ENCODE data around the gene APPL2.

The APPL2 gene

DNA sequence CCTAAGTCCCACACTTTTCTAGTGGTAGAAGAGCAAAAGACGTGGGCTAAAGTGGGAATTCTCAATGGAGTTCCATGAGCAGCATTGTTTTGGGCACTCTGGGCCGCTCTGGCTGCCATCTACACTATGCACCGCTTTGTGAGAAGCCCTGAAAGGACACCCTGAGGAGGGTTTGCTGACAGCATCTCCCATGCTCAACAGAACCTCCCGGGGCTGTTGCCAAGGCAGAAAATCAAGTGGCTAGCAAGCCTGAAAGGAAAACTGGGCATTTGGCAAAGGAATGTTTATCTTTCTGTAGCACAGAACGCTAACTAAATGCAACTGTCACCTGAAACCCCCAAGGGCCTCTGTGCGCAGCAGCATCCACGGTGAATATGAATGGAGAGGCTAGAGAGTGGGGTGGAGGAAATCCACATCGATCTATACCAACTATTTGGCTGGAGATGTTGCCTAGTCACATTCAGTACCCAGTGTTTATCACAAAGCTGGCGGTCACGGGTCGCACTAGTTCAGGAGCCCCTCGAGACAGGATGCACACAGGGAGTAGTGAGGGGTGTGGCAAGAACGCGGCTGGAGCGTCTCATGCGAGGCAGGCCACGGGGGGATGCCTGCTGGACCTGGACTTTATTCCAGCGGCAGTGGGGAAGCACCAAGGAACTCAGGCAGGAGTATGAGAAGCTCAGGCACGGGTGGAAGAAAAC is 14.2 kb downstream of the APPL2 start:
- no peak for DNase-seq

GRCh38 chr12:105220929-105221290 is 15.1 kb downstream of the APPL2 start:
- DNase-seq, result no peak

DNA sequence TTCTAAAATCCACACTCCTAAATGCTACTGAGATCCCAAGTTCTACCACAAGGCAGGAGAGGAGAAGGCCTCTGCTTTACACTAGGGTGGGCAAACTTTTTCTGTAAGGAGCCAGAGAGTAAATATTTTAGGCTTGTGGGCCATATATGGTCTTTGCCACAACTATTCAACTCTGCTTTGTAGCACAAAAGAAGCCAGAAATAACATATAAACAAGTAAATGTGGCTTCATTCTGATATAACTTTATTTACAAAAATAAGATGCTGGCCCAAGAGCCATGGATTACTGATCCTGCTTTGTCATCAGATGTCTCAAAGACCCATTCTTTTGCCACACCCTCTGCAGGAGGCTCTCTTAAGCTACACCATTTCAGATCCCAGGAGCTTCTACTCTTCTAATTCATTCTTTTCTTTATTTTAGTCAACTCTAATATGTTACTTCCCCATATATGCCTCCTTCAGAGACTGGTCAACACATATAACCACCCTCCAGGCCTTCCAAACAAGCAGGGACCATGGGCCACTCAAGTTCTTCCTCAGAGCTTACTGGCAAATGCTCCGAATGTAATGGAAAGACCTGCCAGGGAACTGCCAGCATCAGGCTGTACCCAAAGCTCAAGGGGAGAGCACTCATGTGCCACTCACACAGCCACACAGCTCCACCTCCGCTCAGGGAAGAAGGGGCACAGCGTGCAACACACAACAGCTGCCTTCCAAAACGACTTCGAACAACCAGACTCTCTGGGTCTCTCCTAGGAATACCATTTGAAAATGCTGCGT is 15.6 kb downstream of the APPL2 start:
- no peak for DNase-seq

DNA sequence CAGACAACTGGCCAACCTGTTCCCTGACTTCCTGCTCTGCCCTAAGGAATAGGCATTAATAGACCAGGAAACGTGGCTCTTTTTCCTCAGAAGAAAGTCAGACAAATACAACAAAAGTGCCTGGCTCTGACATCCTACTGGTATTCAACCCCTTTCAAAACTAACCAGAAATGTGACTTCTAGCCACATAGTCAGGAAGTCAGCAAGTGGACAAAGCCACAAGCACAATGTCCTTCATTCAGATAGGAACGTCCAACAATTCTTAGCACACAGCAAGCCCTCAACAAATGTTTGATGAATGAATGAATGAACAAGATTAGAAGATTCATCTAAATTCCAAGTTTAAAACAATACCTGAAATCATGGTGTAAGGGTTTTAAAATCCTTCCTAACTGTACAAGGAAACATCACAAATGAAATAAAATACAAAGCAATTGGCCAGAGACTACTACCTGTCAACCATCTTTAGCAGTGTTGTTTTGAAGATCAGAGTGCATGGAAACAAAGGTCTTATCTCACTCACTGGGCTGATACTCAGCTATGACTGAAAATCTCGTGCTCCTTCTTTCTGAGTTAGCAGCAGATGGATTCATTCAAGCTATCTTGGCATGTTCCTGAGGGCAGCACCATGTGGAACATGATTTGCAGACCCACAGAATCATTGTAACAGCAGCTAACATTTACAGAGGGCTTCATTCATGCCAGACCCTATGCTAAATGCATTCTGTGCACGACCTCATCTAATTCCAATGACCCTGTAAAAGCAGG is 16.5 kb downstream of the APPL2 start:
- DNase-seq, result no peak

DNA sequence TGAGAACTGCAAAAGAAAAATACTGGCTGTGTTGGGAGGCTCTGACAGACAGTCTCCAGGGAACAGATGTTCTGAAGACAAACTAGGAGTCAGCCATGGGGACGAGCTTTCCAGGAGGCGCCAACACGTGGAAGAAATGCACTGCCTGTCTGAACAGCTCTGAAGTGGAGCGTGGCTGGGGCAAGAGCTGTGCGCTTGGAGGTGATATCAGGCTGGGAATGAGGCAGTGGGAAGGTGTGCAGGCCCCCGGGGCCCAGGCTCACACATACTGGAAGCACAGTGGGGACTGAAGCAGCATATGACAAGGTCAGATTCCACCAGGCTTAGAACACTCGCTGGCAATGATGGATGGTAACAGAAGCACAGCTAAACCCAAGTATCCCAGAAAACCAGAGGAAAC is 17.5 kb downstream of the APPL2 start:
- DNase-seq, result no peak

DNA sequence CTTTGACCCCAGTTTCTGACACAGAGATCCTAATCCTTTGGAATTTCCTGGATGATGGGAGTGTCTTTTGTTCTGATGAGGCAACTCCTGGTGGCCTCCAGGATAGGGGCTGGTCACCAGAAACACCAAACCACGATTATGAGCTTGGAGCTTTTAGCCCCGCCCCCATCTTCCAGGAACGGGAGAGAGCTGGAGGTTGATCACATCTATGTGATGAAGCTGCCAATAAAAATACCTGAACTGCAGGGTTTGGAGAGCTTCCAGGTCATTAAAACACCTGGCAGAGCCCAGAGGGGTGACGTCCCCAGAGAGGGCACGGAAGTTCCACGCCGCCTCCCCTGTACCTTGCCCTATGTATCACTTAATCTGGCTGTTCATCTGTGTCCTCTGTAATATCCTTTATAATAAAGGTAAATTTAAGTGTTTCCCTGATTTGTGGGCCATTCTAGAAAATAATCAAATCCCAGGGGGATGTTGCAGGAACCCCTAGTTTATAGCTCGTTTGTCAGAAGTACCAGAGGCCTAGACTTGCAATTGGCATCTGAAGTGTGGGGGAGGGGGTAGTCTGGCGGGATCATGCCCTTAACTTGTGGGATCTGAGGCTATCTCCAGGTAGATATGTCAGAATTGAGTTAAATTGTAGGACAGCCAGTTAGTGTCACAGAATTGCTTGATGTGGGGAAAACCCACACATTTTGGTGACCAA is 21.2 kb downstream of the APPL2 start:
- DNase-seq, result no peak

- DNase-seq, result no peak
These were observed 21.8 kb downstream of the APPL2 start for GRCh38 chr12:105214148-105214547.

GRCh38 chr12:105212438-105212837 is 23.5 kb downstream of the APPL2 start:
- no peak for DNase-seq

- DNase-seq, result no peak
These were observed 26.9 kb downstream of the APPL2 start for GRCh38 chr12:105209091-105209490.

DNA sequence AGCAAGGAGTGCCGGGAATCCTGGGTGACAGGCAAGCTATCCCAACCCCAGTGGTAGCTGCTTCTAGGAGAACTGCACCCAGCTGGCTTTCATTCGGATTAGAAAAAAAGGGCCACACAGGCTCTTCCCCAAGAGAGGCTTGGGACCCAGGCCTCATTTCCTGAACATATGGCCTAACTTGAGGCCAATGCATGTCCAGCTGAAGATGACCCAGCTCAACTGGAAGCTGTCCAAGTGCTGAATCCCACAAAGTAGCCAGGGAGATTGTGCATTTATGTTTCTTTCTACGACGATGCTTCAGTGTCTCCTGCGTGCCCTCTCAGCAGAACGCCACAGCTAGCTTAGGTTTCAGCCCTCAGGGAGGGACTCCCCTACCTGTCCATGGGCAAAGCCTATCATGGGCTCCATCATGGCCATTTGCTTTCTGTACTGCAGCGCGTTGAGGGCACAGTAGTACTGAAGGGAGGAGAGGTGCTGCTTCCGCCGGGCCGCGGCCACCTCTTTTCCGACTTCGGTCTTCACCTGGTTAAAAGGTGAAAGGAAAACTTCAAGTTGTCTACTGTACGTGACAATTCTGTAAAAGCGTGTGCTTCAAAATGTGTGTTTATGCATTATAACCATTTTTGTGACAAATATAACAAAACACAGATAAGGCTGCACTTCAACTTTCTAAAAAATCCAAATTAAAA is 29.1 kb downstream of the APPL2 start:
- no peak for DNase-seq

DNA sequence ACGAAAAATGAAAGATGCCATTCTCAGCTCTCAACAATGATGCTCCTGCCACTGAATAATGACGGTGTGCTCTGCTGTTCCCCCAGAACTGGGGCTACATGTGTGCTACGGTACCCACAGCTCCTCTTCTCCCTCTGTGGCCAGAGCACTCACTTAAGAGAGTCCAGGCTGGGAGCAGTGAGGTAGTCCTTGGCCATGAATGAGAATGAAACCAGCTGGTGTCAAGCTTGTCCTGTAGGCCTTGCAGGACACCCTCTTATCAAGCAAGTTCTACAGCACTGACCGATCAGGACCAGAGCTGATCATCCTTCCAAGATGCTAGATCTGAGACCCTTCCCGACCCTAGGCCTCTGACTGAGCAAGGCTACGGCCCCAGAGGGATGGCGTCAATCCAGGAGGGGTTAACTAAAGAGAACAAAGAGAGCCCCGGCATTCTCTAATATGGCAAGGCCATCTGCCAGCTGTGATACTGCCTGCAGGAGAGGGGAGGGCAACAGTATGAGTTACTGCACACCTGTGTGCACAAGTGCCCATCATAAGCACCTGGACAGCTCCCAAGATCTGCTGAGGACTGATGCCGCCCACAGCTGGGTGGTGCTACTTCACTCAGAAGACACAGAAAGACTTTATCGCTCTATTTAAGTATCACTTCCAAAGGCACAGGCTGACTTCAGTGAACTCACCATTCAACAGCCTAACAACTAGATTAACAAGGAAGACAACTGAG is 30.5 kb downstream of the APPL2 start:
- no peak for DNase-seq

- no peak for DNase-seq
These were observed 31.1 kb downstream of the APPL2 start for GRCh38 chr12:105204916-105205315.

DNA sequence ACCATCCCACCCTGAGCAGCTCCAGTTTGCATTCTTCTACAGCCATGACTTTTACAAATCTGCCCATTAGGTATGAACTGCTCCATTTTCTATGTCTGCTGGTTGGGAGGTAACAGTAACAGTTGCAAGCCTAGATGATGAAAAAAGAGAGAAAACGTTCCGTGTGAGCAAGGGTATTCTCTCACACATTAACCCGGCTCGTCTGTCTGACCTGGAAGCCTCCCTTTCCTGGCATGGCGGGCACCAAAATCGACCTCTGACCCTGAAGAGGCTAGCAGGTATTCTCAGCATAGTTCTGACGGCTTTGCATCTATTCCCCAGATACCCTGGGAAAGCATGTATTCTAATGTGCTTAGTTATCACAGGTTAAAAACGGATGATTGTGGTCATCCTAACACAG is 31.8 kb downstream of the APPL2 start:
- no peak for DNase-seq

DNA sequence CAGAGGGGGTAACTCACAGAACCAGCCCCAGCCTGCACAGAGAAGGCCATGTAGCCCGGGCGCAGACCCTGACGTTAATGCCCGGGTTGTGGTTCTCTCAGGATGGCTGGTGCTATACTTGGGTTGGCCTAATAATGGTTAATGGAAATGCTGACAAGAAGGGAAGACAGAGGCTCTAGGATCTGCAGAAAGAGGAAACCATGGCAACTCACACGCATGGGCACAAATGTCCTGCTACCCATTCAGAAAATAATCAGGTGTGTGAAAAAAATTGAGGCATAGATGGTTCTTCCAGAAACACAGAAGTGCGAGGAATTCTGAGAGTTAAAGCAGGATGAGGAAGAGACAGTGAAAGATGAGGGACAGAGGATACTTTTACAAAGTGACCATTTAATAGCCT is 33.8 kb downstream of the APPL2 start:
- no peak for DNase-seq

DNA sequence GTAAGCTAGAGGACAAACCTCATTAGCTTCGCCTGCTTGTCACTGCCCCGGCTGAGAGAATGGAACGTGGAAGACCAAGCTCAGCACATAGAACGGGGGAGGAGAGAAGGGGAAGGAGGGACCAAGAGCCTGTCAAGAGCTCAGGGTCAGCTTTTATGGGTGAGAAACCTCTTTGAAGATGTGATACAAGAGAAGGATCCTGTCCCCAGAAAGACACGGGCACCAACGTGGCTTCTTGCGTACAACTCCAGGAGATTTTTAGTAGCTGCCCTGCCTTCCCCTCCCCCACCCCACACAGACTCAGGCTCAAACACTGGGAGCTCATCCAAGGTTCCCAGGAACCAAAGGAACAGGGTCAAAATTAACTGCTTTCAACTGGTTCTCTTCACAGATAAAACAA is 34.7 kb downstream of the APPL2 start:
- no peak for DNase-seq

DNA sequence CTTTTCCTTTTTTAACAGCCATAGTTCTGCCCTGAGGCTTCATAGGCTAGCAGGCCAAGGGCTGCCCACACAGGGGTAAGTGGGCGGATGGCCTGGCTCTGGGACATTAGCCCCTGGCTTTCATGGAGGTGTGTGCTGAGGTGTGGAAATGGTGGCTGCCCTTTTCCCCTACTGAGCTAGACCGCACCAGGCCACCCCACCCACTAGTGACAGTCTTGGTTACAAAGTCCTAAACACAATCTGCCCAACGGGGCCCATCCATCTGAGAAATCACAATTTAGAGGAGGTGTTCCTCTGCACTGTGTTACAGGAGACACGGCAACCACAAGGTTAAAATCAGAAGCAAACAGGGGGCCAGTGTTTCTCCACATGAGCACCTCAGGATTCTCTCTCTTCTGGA is 35.6 kb downstream of the APPL2 start:
- DNase-seq, result no peak

DNA sequence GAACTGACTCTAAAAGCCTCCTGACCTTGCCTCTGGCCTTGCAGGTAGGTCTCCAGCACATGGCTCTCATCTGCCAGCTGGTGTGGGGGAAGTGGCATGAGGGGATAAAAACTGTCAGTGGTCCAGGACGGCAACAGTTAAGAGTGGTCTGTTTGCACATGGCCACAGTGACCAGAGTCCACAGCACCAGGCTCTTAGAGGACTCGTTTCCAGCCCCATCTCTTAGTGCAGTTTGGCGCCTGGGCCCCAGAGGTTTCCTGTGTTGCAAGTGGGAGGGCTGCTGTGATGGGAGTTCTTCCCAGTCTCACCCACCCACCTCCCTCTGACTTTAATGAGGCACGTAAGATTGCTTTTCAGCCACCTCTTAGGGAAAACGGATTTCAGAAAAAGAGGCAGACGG is 37.0 kb downstream of the APPL2 start:
- DNase-seq, result no peak

- DNase-seq, result no peak
These were observed 39.9 kb downstream of the APPL2 start for GRCh38 chr12:105196090-105196489.

DNA sequence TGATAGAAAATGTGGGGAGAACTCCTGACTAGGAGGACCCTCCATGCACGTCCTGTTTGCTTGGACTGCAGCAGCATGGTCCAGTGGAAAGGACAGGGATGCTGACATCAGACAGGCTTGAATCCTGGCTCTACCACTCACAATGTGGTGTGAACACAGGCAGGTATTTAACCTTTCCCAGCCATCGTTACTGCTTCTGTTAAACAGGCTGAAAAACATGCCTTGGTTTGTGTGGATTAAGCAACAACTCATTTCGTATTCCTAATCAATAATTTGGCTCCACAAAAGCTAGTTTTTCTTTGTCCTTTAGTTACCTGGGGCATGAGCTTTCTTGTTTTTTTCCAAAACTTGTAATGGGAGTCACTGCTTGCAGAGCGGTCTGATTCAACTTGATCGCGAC is 41.0 kb downstream of the APPL2 start:
- DNase-seq, result no peak

DNA sequence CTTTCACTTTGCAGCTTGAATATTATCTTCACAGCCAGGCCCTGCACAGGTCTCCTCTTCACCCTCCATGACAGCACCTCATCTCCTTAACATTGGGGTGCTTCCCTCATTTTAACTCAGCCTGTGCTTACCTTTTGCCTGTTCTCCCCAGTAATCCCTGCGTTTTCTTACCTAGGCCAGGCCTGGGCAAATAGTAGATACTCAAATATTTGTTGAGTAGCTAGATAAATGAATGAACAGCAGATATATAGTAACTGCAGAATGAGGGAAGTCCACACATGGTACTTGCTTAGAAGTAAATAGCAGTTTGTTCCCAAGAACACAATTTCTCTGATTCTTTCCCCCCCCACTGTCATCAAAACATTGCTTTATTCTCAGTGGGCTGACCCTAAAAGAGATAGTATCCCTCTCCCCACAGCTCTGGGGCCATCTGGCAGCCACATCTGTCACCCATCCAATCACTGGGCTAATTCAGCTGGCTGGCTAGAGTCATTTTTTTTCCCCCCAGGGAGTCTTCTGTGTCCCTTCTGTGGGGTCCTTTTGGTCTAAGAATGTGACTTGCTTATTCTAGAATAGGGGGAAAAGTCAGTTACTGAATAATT is 43.2 kb downstream of the APPL2 start:
- DNase-seq, result no peak

DNA sequence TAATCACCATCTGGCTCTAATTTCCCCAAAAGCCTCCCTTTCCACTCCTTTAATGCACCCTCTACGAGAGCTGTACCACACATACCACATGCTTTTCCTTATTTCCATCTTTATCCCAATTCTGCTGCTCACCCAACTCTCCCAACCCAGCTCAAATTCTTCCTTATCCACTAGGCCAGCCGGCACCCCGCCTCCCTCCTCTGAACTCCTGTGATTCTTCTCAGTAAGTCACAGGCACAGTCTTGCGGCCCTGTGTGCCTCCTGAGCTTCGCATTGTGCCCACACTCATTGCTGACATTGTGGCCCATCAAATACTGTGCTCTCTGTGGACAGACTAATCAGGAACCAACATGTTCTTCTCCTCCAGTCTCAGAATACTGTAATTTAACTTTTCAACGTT is 45.4 kb downstream of the APPL2 start:
- no peak for DNase-seq

DNA sequence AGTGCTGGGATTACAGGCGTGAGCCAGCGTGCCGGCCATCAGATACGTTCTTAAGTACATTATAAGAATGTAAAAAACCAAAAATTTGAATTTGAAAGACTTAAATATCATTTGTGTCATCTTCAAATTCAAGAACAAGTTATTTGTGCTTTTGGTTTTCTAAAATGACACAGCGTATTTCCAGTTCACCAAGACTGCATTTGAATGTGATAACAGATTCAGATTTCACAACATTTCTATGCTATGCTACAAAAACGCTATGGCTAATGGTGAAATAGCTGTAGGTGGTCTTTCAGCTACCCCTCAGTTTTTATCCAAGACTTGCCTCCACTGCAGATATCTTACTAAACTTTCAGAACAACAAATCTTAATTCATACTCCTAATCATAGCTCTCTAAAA is 46.7 kb downstream of the APPL2 start:
- no peak for DNase-seq
